HepG2 (cell line): ENCODE results near the gene U2SURP. TPM values are rescaled to one million over a fixed set of nuclear protein-coding genes. Genes with fewer than 3 reads are reported as not detected.

Experiments
- FOSL2 ChIP-seq: sonication (generic); formaldehyde crosslinking; IDR thresholded peaks from 2 replicates; pipeline ENCODE4 v1.4.0; 2020; ENCODE audit warnings: missing genetic modification reagents
- FOXK2 ChIP-seq: fragments of 450-650 bp; IDR thresholded peaks from 2 replicates; pipeline ENCODE4 v1.6.1; 2016
- FUBP1 ChIP-seq: sonication (generic); formaldehyde crosslinking; IDR thresholded peaks from 2 replicates; pipeline ENCODE4 v1.5.1; 2020; ENCODE audit warnings: missing genetic modification reagents, mild to moderate bottlenecking, borderline replicate concordance
- NFYB ChIP-seq: sonication (generic); formaldehyde crosslinking; IDR thresholded peaks from 2 replicates; pipeline ENCODE4 v1.4.0; 2020; ENCODE audit warnings: missing genetic modification reagents
- PBX2 ChIP-seq: IDR thresholded peaks from 2 replicates; pipeline ENCODE4 v1.6.1; 2016; ENCODE audit warnings: control low read depth
- POGZ ChIP-seq: sonication (generic); formaldehyde crosslinking; IDR thresholded peaks from 2 replicates; pipeline ENCODE4 v1.4.0; 2020; ENCODE audit warnings: mild to moderate bottlenecking, missing genetic modification reagents
- RBM39 ChIP-seq: fragments of 200-400 bp; formaldehyde crosslinking; IDR thresholded peaks from one replicate; pipeline ENCODE4 v1.6.1; 2018; ENCODE audit warnings: antibody characterized with exemption, mild to moderate bottlenecking, low read depth, low read length; ENCODE audit not compliant: poor library complexity, severe bottlenecking
- RFX5 ChIP-seq: IDR thresholded peaks from 2 replicates; pipeline ENCODE4 v1.6.1; 2011; ENCODE audit warnings: low read depth, low read length, improper control_type of control experiment
- SMAD9 ChIP-seq: sonication (generic); formaldehyde crosslinking; IDR thresholded peaks from 2 replicates; pipeline ENCODE4 v1.5.1; 2020; ENCODE audit warnings: mild to moderate bottlenecking, missing genetic modification reagents
- SP2 ChIP-seq: sonication (generic); formaldehyde crosslinking; IDR thresholded peaks from 2 replicates; pipeline ENCODE4 v1.5.1; 2020; ENCODE audit warnings: mild to moderate bottlenecking, missing genetic modification reagents
- TOPORS ChIP-seq: sonication (generic); formaldehyde crosslinking; IDR thresholded peaks from 2 replicates; pipeline ENCODE4 v1.8.0; 2023; ENCODE audit warnings: mild to moderate bottlenecking, missing genetic modification reagents
- ZBTB21 ChIP-seq: sonication (generic); formaldehyde crosslinking; IDR thresholded peaks from 2 replicates; pipeline ENCODE4 v1.4.0; 2020; ENCODE audit warnings: missing genetic modification reagents
- ZNF274 ChIP-seq: sonication (generic); formaldehyde crosslinking; IDR thresholded peaks from 2 replicates; pipeline ENCODE4 v1.5.1; 2020; ENCODE audit warnings: mild to moderate bottlenecking, missing genetic modification reagents
- ZNF282 ChIP-seq: fragments of 450-650 bp; IDR thresholded peaks from 2 replicates; pipeline ENCODE4 v1.6.1; 2018; ENCODE audit not compliant: partially characterized antibody
- ZNF570 ChIP-seq: sonication (generic); formaldehyde crosslinking; IDR thresholded peaks from 2 replicates; pipeline ENCODE4 v1.4.0; 2020; ENCODE audit warnings: mild to moderate bottlenecking, missing genetic modification reagents, borderline replicate concordance
- ZNF577 ChIP-seq: sonication (generic); formaldehyde crosslinking; IDR thresholded peaks from 2 replicates; pipeline ENCODE4 v1.4.0; 2020; ENCODE audit warnings: mild to moderate bottlenecking, low read depth, missing genetic modification reagents, borderline replicate concordance
- ZNF850 ChIP-seq: sonication (generic); formaldehyde crosslinking; conservative IDR thresholded peaks from 2 replicates; pipeline ENCODE4 v1.9.0; 2021; ENCODE audit warnings: mild to moderate bottlenecking, missing genetic modification reagents
- ZZZ3 ChIP-seq: sonication (generic); formaldehyde crosslinking; IDR thresholded peaks from 2 replicates; pipeline ENCODE4 v1.4.0; 2020; ENCODE audit warnings: missing genetic modification reagents, mild to moderate bottlenecking, borderline replicate concordance
- polyA plus RNA-seq, 8 experiments: library from polyadenylated mRNA; depleted of rRNA in 3 of 8; stranded (reverse) in 7 of 8; unstranded in 1 of 8; fragments of >200 nt; fragmentation: Illumina TruSeq in 4 of 8; extraction: Trizol in 4 of 8; gene quantifications; 2 replicates each; pipeline versions ENCODE4 v1.2.1 to v1.2.3, GENCODE V29; 2011 to 2016; ENCODE audit warnings: low read depth in 4 of 8, missing spikeins in 1 of 8, mixed read lengths in 1 of 8; ENCODE audit not compliant: insufficient read depth in 1 of 8
- total RNA-seq, 5 experiments: library from RNA; depleted of rRNA; stranded (reverse); fragments of >200 nt; fragmentation: Illumina TruSeq; extraction: Trizol; gene quantifications; 2 replicates each; pipeline ENCODE4 v1.2.3, GENCODE V29; 2016; ENCODE audit warnings: low read depth in 1 of 5
- TF ChIP-seq, protein P1 (sequence below): sonication (generic); formaldehyde crosslinking; IDR thresholded peaks from 2 replicates; pipeline ENCODE4 v1.5.1; 2020; ENCODE audit warnings: missing genetic modification reagents, mild to moderate bottlenecking, borderline replicate concordance
- TF ChIP-seq, protein P2 (sequence below): sonication (generic); formaldehyde crosslinking; conservative IDR thresholded peaks from 2 replicates; pipeline ENCODE4 v1.4.0; 2020; ENCODE audit warnings: missing genetic modification reagents
- TF ChIP-seq, protein P3 (sequence below): sonication (generic); formaldehyde crosslinking; IDR thresholded peaks from 2 replicates; pipeline ENCODE4 v1.8.0; 2022; ENCODE audit warnings: low read depth, missing genetic modification reagents

U2SURP gene
- total and polyA plus RNA-seq, 2 of the 13 experiments (the other 11 are each of a cell fraction or from before 2014, with no cell fraction given): 55.9 to 173 TPM

DNA sequence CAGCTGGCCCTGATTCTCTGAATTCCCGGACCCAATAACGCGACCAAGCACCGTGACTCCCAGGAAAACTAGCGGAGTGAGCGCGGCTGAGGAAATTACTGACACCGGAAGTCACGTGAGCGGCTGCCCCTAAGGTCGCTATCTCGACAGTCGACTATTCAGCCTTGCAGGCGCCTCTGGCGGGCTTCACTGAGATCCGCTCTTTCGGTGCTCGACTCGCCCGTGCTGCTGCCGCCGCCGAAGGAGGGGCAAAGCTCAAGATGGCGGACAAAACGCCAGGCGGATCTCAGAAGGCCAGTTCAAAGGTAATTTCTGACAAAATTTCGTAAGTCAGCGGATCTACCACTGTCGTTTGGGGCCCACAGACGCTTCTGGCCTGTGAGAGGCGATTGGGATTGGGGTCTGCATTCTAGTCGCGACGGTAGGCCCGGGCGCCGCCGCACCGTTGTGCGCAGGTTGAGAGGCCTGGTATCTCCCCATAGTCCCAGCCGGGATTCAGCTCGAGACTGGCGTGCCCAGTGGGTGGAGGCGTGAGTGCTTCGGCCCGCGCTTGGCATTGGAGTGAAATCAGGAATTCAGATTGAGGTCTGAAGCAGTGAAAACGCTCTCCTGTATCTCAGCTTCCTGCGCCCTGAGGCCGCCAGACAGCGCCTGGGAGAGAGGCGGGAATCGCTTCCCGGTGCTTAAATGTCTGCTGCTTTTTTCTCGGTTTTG, at the start of gene U2SURP (continued):
- TF ChIP-seq FUBP1 (no peak; the same call in 1 of the 2 replicates), SMAD9 (CRISPR knock-in tag) (no peak), ZNF570 (CRISPR knock-in tag) (no peak; the same call in 1 of the 2 replicates), ZNF850 (CRISPR knock-in tag) (no peak), POGZ (CRISPR knock-in tag) (peak; percentile 83), RBM39 (peak; percentile 84), ZNF282 (no peak), TOPORS (CRISPR knock-in tag) (peak; percentile 49; the same call in 1 of the 2 replicates), FOXK2 (peak; percentile 75; the same call in 1 of the 2 replicates), ZNF274 (CRISPR knock-in tag) (peak; percentile 68), ZBTB21 (CRISPR knock-in tag) (no peak; the same call in 1 of the 2 replicates), FOSL2 (CRISPR knock-in tag) (peak; percentile 58), RFX5 (peak; percentile 67; the same call in 1 of the 2 replicates), PBX2 (no peak; the same call in 1 of the 2 replicates), SP2 (CRISPR knock-in tag) (peak; percentile 45; the same call in 1 of the 2 replicates), NFYB (no peak; the same call in 1 of the 2 replicates), ZZZ3 (peak; percentile 53; the same call in 1 of the 2 replicates), ZNF577 (CRISPR knock-in tag) (no peak)
- TF ChIP-seq, protein P1, sequence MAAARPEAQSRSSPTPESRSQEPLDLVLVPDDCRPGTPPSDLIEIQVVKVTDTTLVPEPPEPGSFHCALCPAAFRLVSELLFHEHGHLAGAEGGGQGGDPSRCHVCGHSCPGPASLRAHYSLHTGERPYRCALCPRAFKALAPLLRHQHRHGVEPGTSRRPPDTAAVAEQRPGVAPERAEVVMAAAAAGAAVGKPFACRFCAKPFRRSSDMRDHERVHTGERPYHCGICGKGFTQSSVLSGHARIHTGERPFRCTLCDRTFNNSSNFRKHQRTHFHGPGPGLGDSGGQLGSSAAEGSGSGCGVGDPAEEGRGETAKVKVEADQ (CRISPR knock-in tag): no peak
- TF ChIP-seq, protein P2, sequence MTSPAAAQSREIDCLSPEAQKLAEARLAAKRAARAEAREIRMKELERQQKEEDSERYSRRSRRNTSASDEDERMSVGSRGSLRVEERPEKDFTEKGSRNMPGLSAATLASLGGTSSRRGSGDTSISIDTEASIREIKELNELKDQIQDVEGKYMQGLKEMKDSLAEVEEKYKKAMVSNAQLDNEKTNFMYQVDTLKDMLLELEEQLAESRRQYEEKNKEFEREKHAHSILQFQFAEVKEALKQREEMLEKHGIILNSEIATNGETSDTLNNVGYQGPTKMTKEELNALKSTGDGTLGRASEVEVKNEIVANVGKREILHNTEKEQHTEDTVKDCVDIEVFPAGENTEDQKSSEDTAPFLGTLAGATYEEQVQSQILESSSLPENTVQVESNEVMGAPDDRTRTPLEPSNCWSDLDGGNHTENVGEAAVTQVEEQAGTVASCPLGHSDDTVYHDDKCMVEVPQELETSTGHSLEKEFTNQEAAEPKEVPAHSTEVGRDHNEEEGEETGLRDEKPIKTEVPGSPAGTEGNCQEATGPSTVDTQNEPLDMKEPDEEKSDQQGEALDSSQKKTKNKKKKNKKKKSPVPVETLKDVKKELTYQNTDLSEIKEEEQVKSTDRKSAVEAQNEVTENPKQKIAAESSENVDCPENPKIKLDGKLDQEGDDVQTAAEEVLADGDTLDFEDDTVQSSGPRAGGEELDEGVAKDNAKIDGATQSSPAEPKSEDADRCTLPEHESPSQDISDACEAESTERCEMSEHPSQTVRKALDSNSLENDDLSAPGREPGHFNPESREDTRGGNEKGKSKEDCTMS: no peak
- TF ChIP-seq, protein P3, sequence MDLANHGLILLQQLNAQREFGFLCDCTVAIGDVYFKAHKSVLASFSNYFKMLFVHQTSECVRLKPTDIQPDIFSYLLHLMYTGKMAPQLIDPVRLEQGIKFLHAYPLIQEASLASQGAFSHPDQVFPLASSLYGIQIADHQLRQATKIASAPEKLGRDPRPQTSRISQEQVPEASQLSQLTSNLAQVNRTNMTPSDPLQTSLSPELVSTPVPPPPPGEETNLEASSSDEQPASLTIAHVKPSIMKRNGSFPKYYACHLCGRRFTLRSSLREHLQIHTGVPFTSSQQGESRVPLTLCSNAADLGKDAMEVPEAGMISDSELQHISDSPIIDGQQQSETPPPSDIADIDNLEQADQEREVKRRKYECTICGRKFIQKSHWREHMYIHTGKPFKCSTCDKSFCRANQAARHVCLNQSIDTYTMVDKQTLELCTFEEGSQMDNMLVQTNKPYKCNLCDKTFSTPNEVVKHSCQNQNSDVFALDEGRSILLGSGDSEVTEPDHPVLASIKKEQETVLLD (CRISPR knock-in tag): peak; percentile 83
